ENCODE results near the gene SLFN5. TPM values are rescaled to one million over a fixed set of nuclear protein-coding genes. Genes with fewer than 3 reads are reported as not detected.
"Not testable (repeated sequence)": the region's sequence is repeated elsewhere in the genome, so short reads cannot be mapped to it uniquely, and the experiment has no call there.

The SLFN5 gene
- total and polyA plus RNA-seq, 10 donors = 3.2 to 110 (median 71.0) TPM

GRCh38 chr17:35265071-35265470 is 22.2 kb downstream of the SLFN5 start:
- H3K9me3 ChIP-seq = no peaks in the 10 kb centered on the region
- intact Hi-C loops (cut with DNase I; ENCODE audit: low total_unique reads) = no loop called here
- peaks cover 0 to 57% (median 12%) of the 10 kb centered on the region in 6 donors for H3K4me1 ChIP-seq
- H3K4me3 ChIP-seq = no peak overlapping the region
- peaks cover 0 to 86% (median 56%) of the 10 kb centered on the region in 6 donors for H3K36me3 ChIP-seq
- H3K27me3 ChIP-seq (replicated peaks in 1 of 7) = no peaks in the 10 kb centered on the region
- 90 to 96% (median 94%) methylated on average over 5 of the region's 5 CpGs for WGBS, 5 donors
- H3K27ac ChIP-seq = no peak overlapping the region
- no peak for TF ChIP-seq CTCF (IDR thresholded peaks at IDR 0.05 in 8 of 11, conservative IDR thresholded peaks at IDR 0.05 in 3 of 11)
- no peak for TF ChIP-seq POLR2A (IDR thresholded peaks at IDR 0.05)
- no peak for TF ChIP-seq POLR2AphosphoS5 (IDR thresholded peaks at IDR 0.05)
- no peak for DNase-seq

- Histone ChIP-seq H3K4me1 (peaks cover 0 to 57% (median 12%) of the 10 kb centered on the region in 6 donors), H3K27ac (no peak overlapping the region), H3K36me3 (peaks cover 0 to 84% (median 55%) of the 10 kb centered on the region in 6 donors), H3K27me3 (replicated peaks in 1 of 7) (no peaks in the 10 kb centered on the region), H3K9me3 (no peaks in the 10 kb centered on the region), H3K4me3 (no peak overlapping the region)
- WGBS, 5 donors = 87 to 93% (median 89%) methylated on average over 11 of the region's 11 CpGs
- TF ChIP-seq POLR2AphosphoS5 (IDR thresholded peaks at IDR 0.05) (no peak), CTCF (IDR thresholded peaks at IDR 0.05 in 8 of 11, conservative IDR thresholded peaks at IDR 0.05 in 3 of 11) (no peak), POLR2A (IDR thresholded peaks at IDR 0.05) (no peak)
- no peak for DNase-seq
- intact Hi-C loops (cut with DNase I; ENCODE audit: low total_unique reads) = no loop called here
Observed at GRCh38 chr17:35265566-35266141, 22.8 kb downstream of the SLFN5 start.

- intact Hi-C loops (cut with DNase I; ENCODE audit: low total_unique reads); H3K27me3 ChIP-seq (replicated peaks in 1 of 7); H3K36me3 ChIP-seq; H3K4me3 ChIP-seq; H3K27ac ChIP-seq; DNase-seq; H3K4me1 ChIP-seq; H3K9me3 ChIP-seq: not testable (repeated sequence)
- 75 to 85% (median 83%) methylated on average over 11 to 13 of the region's 13 CpGs for WGBS, 5 donors
Observed at GRCh38 chr17:35274167-35275066, 31.5 kb downstream of the SLFN5 start.

- WGBS, 5 donors = 80 to 89% (median 87%) methylated on average over 5 to 6 of the region's 6 CpGs
- H3K4me3 ChIP-seq; H3K36me3 ChIP-seq; H3K27ac ChIP-seq; intact Hi-C loops (cut with DNase I; ENCODE audit: low total_unique reads); H3K27me3 ChIP-seq (replicated peaks in 1 of 7); DNase-seq; H3K9me3 ChIP-seq; H3K4me1 ChIP-seq: not testable (repeated sequence)
Observed at GRCh38 chr17:35278454-35278853, 35.6 kb downstream of the SLFN5 start.

- intact Hi-C loops (cut with DNase I; ENCODE audit: low total_unique reads); H3K27ac ChIP-seq; DNase-seq; H3K9me3 ChIP-seq; H3K4me3 ChIP-seq; H3K4me1 ChIP-seq; H3K27me3 ChIP-seq (replicated peaks in 1 of 7); H3K36me3 ChIP-seq: not testable (repeated sequence)
- 90 to 98% (median 97%) methylated on average over 11 to 29 of the region's 29 CpGs for WGBS, 5 donors
Observed at GRCh38 chr17:35278876-35279275, 36.0 kb downstream of the SLFN5 start.

Data from spleen (tissue), 11 donors.